HepG2 (cell line): ENCODE measurements around the gene CCNT2. TPM values are rescaled to one million over a fixed set of nuclear protein-coding genes. Genes with fewer than 3 reads are reported as not detected.

ENCODE experiments used
- ATAC-seq: fragments of 200-7000 bp; cut with Tn5 transposase; 3 replicates; pipeline ENCODE4 v1.9.1; 2020; ENCODE audit warnings: mild to moderate bottlenecking, moderate library complexity
- BruUV-seq: library from RNA; stranded (reverse); fragments of 400-500 nt; replicated peaks from 2 replicates; lab custom pipeline; 2021; lab: Mats Ljungman, UMichigan
- CTCF ChIA-PET: fragments of 300-600 bp; formaldehyde crosslinking; extraction: SDS; loops from one replicate; lab custom pipeline; 2021; ENCODE audit warnings: low total read pairs, inconsistent platforms, low intra/inter-chr PET ratio; lab: Yijun Ruan, JAX
- POLR2A ChIA-PET: fragments of 350-600 bp; sonication (Branson Sonifier 250); formaldehyde crosslinking; loops from one replicate; lab custom pipeline; 2020; ENCODE audit warnings: antibody characterized with exemption, inconsistent platforms; lab: Yijun Ruan, JAX
- DNase-seq: peaks from one replicate; pipeline ENCODE4 v3.0.0-alpha.2; 2015; ENCODE audit warnings: low spot score
- FAIRE-seq: peaks from 3 replicates; lab custom pipeline; 2011; peaks lifted over from hg19 to GRCh38; lab: Jason Lieb, UNC
- H2AFZ ChIP-seq: one replicate; pipeline ENCODE4 v1.6.1; 2011; ENCODE audit warnings: low read length, inconsistent platforms
- H3K27ac ChIP-seq: fragments of 300-600 bp; 3 replicates; pipeline ENCODE4 v1.8.0; 2011; ENCODE audit warnings: mixed run types, mild to moderate bottlenecking, mixed read lengths, low read length, inconsistent platforms; ENCODE audit not compliant: insufficient read depth; ENCODE audit errors: extremely low read length
- H3K27me3 ChIP-seq, 2 experiments: fragments of 200-600 bp in 1 of 2; 2 replicates in 1 of 2; 3 replicates in 1 of 2; pipeline versions ENCODE4 v1.6.0 to v1.8.0; 2011; ENCODE audit warnings: low read length in 2 of 2, mild to moderate bottlenecking in 2 of 2, moderate library complexity in 2 of 2, inconsistent platforms in 1 of 2; ENCODE audit not compliant: insufficient read depth in 2 of 2, control insufficient read depth in 1 of 2
- H3K36me3 ChIP-seq, 2 experiments: fragments of 200-600 bp in 1 of 2; replicated peaks in 1 of 2; 2 replicates in 1 of 2; 3 replicates in 1 of 2; pipeline versions ENCODE4 v1.5.1 to v1.8.0; 2011; ENCODE audit warnings: low read length in 2 of 2, inconsistent platforms in 1 of 2; ENCODE audit not compliant: insufficient read depth in 2 of 2, control insufficient read depth in 1 of 2
- H3K4me1 ChIP-seq: 2 replicates; pipeline ENCODE4 v1.5.1; 2012; ENCODE audit warnings: low read length, inconsistent platforms; ENCODE audit not compliant: insufficient read depth
- H3K4me2 ChIP-seq: 2 replicates; pipeline ENCODE4 v1.6.0; 2011; ENCODE audit warnings: low read depth, low read length, inconsistent platforms
- H3K4me3 ChIP-seq, 3 experiments: fragments of 200-600 bp in 1 of 3; sonication (generic), shearing (Covaris generic) in 1 of 3; replicated peaks in 1 of 3; 2 replicates each; pipeline ENCODE4 v1.5.1; 2011 to 2016; ENCODE audit warnings: low read length in 3 of 3, inconsistent platforms in 2 of 3, low read depth in 2 of 3, mild to moderate bottlenecking in 2 of 3, control low read depth in 1 of 3, mixed read lengths in 1 of 3; ENCODE audit not compliant: insufficient read depth in 1 of 3
- H3K79me2 ChIP-seq: one replicate; pipeline ENCODE4 v1.6.1; 2011; ENCODE audit warnings: low read length, inconsistent platforms; ENCODE audit not compliant: insufficient read depth
- H3K9ac ChIP-seq: 2 replicates; pipeline ENCODE4 v1.6.0; 2011; ENCODE audit warnings: mild to moderate bottlenecking, low read depth, low read length, inconsistent platforms; ENCODE audit not compliant: insufficient read depth
- H3K9me3 ChIP-seq: 2 replicates; pipeline ENCODE4 v1.5.1; 2012; ENCODE audit warnings: mild to moderate bottlenecking, low read length
- H4K20me1 ChIP-seq: 2 replicates; pipeline ENCODE4 v1.6.0; 2011; ENCODE audit warnings: inconsistent platforms, mild to moderate bottlenecking, low read length, moderate library complexity; ENCODE audit not compliant: insufficient read depth
- CENPX ChIP-seq: sonication (generic); formaldehyde crosslinking; IDR thresholded peaks from 2 replicates; pipeline ENCODE4 v1.9.0; 2021; ENCODE audit warnings: mild to moderate bottlenecking, missing genetic modification reagents, moderate library complexity
- FOXM1 ChIP-seq: sonication (generic); formaldehyde crosslinking; IDR thresholded peaks from 2 replicates; pipeline ENCODE4 v1.5.0; 2020; ENCODE audit warnings: missing genetic modification reagents
- FOXO4 ChIP-seq: sonication (generic); formaldehyde crosslinking; conservative IDR thresholded peaks from 2 replicates; pipeline ENCODE4 v1.8.1; 2023; ENCODE audit warnings: missing genetic modification reagents
- HDAC2 ChIP-seq: sonication (generic); formaldehyde crosslinking; IDR thresholded peaks from 2 replicates; pipeline ENCODE4 v1.4.0; 2020; ENCODE audit warnings: missing genetic modification reagents
- HNRNPL ChIP-seq: fragments of 200-400 bp; formaldehyde crosslinking; IDR thresholded peaks from 2 replicates; pipeline ENCODE4 v1.6.1; 2017; ENCODE audit warnings: mild to moderate bottlenecking, low read depth, low read length
- NR1H2 ChIP-seq: sonication (generic); formaldehyde crosslinking; IDR thresholded peaks from 2 replicates; pipeline ENCODE4 v1.8.1; 2022; ENCODE audit warnings: low read depth, missing genetic modification reagents, borderline replicate concordance
- RBM22 ChIP-seq: fragments of 200-400 bp; formaldehyde crosslinking; optimal IDR thresholded peaks from 2 replicates; pipeline ENCODE3; 2017; ENCODE audit warnings: mild to moderate bottlenecking, low read length, moderate library complexity
- ZBTB33 ChIP-seq: sonication (generic); formaldehyde crosslinking; IDR thresholded peaks from 2 replicates; pipeline ENCODE4 v1.4.0; 2020; ENCODE audit warnings: missing genetic modification reagents
- ZMAT3 ChIP-seq: sonication (generic); formaldehyde crosslinking; conservative IDR thresholded peaks from 2 replicates; pipeline ENCODE4 v1.7.0; 2021; ENCODE audit warnings: missing genetic modification reagents
- ZNF354B ChIP-seq: sonication (generic); formaldehyde crosslinking; IDR thresholded peaks from 2 replicates; pipeline ENCODE4 v1.8.0; 2022; ENCODE audit warnings: mild to moderate bottlenecking, missing genetic modification reagents
- ZNF496 ChIP-seq: sonication (generic); formaldehyde crosslinking; IDR thresholded peaks from 2 replicates; pipeline ENCODE4 v1.8.1; 2023; ENCODE audit warnings: mild to moderate bottlenecking, moderate library complexity, missing genetic modification reagents; ENCODE audit not compliant: insufficient replicate concordance
- ZNF709 ChIP-seq: sonication (generic); formaldehyde crosslinking; IDR thresholded peaks from 2 replicates; pipeline ENCODE4 v1.5.0; 2020; ENCODE audit warnings: mild to moderate bottlenecking, missing genetic modification reagents
- WGBS: methylation state at CpG from one replicate; pipeline ENCODE4 v1.1.6; 2017; ENCODE audit warnings: low lambda C conversion rate; 5-methylcytosine and 5-hydroxymethylcytosine counted together
- in situ Hi-C: cut with HindIII; loops from 2 replicates; pipeline ENCODE4 v1.10.0; 2017; ENCODE audit warnings: low pct_unique_long_range_greater_than_20kb; ENCODE audit not compliant: extremely low pct_ligation_motif_present
- intact Hi-C: fragments of 100-400 bp; cut with micrococcal nuclease; formaldehyde crosslinking; loops from one replicate; pipeline ENCODE4 v1.10.0; 2022; ENCODE audit not compliant: unreplicated experiment
- polyA plus RNA-seq, 8 experiments: library from polyadenylated mRNA; depleted of rRNA in 3 of 8; stranded (reverse) in 7 of 8; unstranded in 1 of 8; fragments of >200 nt; fragmentation: Illumina TruSeq in 4 of 8; extraction: Trizol in 4 of 8; gene quantifications; 2 replicates each; pipeline versions ENCODE4 v1.2.1 to v1.2.3, GENCODE V29; 2011 to 2016; ENCODE audit warnings: low read depth in 4 of 8, missing spikeins in 1 of 8, mixed read lengths in 1 of 8; ENCODE audit not compliant: insufficient read depth in 1 of 8
- total RNA-seq, 5 experiments: library from RNA; depleted of rRNA; stranded (reverse); fragments of >200 nt; fragmentation: Illumina TruSeq; extraction: Trizol; gene quantifications; 2 replicates each; pipeline ENCODE4 v1.2.3, GENCODE V29; 2016; ENCODE audit warnings: low read depth in 1 of 5
- TF ChIP-seq, protein P1 (sequence below): sonication (generic); formaldehyde crosslinking; IDR thresholded peaks from 2 replicates; pipeline ENCODE4 v1.4.0; 2020; ENCODE audit warnings: missing genetic modification reagents, mild to moderate bottlenecking, borderline replicate concordance
- TF ChIP-seq, protein P2 (sequence below): IDR thresholded peaks from 2 replicates; pipeline ENCODE4 v1.6.1; 2016; ENCODE audit warnings: missing compliant biosample characterization, missing genetic modification reagents, borderline replicate concordance
- TF ChIP-seq, protein P3 (sequence below): sonication (generic); formaldehyde crosslinking; IDR thresholded peaks from 2 replicates; pipeline ENCODE4 v1.4.0; 2020; ENCODE audit warnings: missing genetic modification reagents

CCNT2 gene
- total and polyA plus RNA-seq, 2 of the 13 experiments (the other 11 are each of a cell fraction or from before 2014, with no cell fraction given), result 22.1 to 34.4 TPM

DNA sequence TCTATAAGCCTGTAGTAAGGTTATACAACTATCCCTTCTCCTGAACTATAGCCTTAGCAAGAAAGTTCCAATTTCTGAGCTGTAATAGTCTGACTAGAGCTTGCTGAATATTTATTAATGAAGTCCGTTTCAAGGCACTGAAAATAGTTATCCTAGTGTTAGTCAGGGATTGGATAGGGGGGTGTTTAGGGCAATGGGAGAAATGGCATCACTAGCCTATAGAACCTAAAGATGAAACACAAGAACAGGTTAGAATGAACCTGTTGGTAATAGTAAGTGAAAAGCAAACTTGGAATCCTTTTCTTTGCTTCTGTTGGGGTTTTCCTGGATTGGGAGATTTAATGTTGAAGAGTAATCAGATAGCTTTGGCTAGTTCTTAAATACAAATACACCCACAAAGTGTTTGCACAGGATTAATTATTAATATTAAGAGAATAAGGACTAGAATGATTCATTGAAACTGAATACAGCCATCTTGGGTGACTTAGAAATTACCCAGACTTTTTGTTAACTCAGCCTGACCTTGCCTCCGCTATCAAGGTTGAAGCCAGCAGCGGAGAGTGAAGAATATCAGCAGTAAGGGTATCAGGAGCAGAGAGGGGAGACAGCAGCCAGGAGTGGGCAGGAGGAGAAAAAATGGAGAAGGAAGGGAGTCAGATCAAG is 14.4 kb downstream of the CCNT2 start:
- Histone ChIP-seq H3K27me3 (no peaks in the 10 kb centered on the region), H3K9ac (no peak overlapping the region), H3K79me2 (peaks cover 95% of the 10 kb centered on the region), H3K4me2 (no peak overlapping the region), H3K4me3 (no peak overlapping the region), H3K4me1 (peaks cover 44% of the 10 kb centered on the region), H3K27ac (peak overlapping the region; percentile 3), H3K36me3 (peaks cover 0 to 23% of the 10 kb centered on the region in 2 experiments; a peak in 3 of 5 replicates), H2AFZ (no peak overlapping the region), H3K9me3 (no peaks in the 10 kb centered on the region), H4K20me1 (peaks cover 84% of the 10 kb centered on the region)
- in situ Hi-C loops (no loop called here), intact Hi-C loops (loop anchor here (10.0 kb wide), 1 partner anchor 1052 kb away; the partner anchor contains the start of gene DARS1)
- no TSS peak for BruUV-seq
- 94% methylated on average over 3 of the region's 3 CpGs for WGBS
- POLR2A ChIA-PET, result no interaction called here
- ATAC-seq (peak; percentile 36; the same call in 2 of the 3 replicates), FAIRE-seq (no peak), DNase-seq (no peak)
- CTCF ChIA-PET, result no interaction called here
- TF ChIP-seq, protein P1, sequence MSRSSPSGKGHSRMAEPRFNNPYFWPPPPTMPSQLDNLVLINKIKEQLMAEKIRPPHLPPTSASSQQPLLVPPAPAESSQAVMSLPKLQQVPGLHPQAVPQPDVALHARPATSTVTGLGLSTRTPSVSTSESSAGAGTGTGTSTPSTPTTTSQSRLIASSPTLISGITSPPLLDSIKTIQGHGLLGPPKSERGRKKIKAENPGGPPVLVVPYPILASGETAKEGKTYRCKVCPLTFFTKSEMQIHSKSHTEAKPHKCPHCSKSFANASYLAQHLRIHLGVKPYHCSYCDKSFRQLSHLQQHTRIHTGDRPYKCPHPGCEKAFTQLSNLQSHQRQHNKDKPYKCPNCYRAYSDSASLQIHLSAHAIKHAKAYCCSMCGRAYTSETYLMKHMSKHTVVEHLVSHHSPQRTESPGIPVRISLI, result no peak
- TF ChIP-seq HDAC2 (CRISPR knock-in tag), result no peak
- TF ChIP-seq ZMAT3, result no peak
- TF ChIP-seq FOXO4 (CRISPR knock-in tag), result no peak
- TF ChIP-seq ZNF496 (CRISPR knock-in tag), result no peak
- no peak for TF ChIP-seq HNRNPL
- no peak for TF ChIP-seq FOXM1
- TF ChIP-seq, protein P2, sequence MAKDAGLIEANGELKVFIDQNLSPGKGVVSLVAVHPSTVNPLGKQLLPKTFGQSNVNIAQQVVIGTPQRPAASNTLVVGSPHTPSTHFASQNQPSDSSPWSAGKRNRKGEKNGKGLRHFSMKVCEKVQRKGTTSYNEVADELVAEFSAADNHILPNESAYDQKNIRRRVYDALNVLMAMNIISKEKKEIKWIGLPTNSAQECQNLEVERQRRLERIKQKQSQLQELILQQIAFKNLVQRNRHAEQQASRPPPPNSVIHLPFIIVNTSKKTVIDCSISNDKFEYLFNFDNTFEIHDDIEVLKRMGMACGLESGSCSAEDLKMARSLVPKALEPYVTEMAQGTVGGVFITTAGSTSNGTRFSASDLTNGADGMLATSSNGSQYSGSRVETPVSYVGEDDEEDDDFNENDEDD (CRISPR knock-in tag), result no peak
- no peak for TF ChIP-seq NR1H2 (CRISPR knock-in tag)
- TF ChIP-seq CENPX (CRISPR knock-in tag), result no peak
- no peak for TF ChIP-seq ZNF709 (CRISPR knock-in tag)
- TF ChIP-seq ZBTB33 (CRISPR knock-in tag), result peak; percentile 64; the same call in 1 of the 2 replicates
- TF ChIP-seq, protein P3, sequence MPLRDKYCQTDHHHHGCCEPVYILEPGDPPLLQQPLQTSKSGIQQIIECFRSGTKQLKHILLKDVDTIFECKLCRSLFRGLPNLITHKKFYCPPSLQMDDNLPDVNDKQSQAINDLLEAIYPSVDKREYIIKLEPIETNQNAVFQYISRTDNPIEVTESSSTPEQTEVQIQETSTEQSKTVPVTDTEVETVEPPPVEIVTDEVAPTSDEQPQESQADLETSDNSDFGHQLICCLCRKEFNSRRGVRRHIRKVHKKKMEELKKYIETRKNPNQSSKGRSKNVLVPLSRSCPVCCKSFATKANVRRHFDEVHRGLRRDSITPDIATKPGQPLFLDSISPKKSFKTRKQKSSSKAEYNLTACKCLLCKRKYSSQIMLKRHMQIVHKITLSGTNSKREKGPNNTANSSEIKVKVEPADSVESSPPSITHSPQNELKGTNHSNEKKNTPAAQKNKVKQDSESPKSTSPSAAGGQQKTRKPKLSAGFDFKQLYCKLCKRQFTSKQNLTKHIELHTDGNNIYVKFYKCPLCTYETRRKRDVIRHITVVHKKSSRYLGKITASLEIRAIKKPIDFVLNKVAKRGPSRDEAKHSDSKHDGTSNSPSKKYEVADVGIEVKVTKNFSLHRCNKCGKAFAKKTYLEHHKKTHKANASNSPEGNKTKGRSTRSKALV (CRISPR knock-in tag), result no peak
- peak; percentile 31 for TF ChIP-seq RBM22
- TF ChIP-seq ZNF354B (CRISPR knock-in tag), result no peak
